Measurements from ENCODE around the gene PRDM11.

Gene PRDM11

DNA sequence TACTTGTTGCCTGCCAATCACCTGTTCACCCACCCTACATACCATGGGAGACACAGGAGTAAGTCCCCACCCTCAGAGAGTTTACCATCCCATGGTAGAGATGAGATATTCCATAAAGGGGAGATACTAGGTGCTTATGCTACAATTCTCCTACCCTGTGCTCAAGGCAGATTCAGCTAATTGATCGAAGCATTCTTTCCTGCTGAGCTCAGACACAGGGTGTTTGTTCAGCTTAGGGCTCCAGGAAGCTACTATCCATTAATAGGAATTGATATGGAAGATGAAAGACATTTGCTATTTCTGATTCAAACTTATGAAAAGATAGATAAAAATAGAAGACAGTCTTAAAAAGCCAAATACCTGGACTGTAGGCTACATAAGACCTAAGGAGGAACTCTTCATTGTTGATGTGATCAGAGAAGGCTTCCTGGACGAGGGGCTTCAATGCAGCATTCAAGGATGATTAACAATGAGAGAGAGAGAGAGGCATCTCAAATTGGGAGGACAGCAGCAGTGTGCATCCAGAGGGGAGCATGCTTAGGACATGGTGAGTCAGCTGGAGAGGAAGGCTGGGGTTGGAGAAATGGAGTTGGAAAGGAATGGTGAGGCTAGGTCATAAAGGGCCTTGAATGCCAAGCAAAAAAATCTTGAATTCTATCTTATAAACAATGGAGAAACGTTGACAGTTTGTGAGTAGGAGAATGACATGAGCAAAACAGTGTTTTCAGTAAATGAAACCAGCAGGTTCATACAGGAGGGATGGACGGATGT lies 124.7 kb downstream of the PRDM11 start:
- no peak for DNase-seq

GRCh38 chr11:45272701-45273100 lies 126.3 kb downstream of the PRDM11 start:
- no peak for DNase-seq

DNA sequence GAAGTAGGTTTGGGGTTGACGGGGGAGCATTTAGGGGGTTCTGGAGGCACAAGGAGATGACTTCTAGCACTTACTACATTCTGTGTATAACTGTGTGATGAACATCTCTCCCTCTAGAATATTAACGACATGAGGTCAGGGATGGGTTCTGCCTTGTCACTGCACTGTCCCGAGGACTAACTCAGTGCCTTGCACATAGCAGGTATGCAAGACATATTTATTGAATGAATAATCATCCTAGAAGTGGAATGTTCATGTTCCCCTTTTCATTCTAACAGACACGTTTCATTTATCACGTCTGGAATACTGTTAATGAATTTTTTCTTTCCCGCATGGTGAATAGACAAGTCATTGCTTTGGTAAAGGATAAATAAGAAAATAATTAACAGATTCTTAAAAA lies 127.1 kb downstream of the PRDM11 start:
- DNase-seq = no peak

GRCh38 chr11:45274206-45274605 lies 127.8 kb downstream of the PRDM11 start:
- DNase-seq = no peak

DNA sequence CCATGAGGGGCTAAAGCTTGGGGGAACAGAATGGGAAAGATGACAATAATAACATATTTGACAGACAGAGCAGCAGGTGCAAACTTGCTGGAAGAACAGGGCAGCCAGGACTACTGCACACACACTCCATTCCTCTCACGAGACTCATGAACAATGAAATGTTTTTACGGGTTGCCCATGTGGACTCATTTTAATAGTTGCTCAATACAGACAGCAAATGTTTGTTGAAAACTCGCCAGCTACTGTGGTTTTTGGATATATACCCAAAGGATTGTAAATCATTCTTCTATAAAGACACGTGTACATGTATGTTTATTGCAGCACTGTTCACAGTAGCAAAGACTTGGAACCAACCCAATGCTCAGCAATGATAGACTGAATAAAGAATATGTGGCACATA lies 129.4 kb downstream of the PRDM11 start:
- no peak for DNase-seq

- no peak for DNase-seq
Observed at GRCh38 chr11:45278714-45279113, 132.3 kb downstream of the PRDM11 start.

DNA sequence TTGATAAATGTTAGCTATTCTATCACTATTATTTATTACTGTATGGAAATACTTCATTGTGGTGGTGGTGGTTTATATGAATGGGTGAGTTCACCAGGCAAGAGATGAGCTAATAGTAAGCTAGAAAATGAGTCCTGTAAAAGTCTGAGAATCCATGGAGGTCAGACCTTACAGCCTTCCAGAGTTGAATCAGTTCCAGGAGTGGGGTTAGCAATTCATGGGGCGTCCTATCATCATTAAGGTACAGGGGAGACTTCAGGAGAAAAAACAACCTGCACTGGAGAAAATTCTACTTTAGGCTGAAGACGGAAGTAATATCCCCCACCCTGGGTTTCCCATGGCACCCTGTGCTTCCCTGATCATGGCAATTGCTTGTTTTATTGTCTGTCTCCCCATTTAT lies 133.2 kb downstream of the PRDM11 start:
- no peak for DNase-seq

DNA sequence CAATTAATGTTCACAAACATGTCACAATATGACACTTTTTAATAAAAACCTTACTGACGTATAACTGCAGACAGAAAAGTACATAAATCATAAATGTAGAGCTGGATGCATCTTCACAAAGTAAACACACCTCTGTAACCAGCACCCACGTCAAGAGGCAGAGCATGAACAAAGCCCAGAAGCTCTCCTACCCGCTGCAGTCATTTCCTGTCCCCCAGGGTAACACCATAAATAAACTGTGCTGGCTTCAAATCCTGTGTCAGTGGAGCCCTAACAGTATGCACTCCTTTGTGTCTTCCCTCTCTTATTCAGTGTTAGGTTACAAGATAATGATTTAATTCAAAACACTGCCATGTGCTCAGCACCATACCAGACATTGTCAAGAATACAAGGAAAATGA lies 134.0 kb downstream of the PRDM11 start:
- no peak for DNase-seq

DNA sequence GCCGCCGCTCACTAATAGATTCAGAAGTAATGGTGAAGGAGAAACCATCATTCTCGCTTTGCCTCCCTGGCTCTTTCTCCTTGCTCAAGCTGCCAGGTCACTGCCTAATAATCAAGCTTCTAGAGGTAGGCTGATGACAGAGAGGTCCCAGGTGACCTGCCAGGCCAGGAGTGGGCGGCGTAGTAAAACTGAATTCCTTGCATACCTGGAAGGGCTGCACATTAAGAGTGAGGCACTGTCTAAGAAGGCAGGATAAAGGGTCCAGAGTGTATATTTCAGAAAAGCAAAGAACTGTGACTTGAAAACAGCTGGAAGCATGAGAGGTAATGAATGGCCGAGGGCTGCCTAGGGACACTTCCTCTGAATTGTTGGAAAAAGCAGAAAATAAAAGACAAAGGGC lies 135.6 kb downstream of the PRDM11 start:
- no peak for DNase-seq
